Transverse colon (tissue), 4 donors: ENCODE data around the gene IAPP.
"Not testable (repeated sequence)": the region's sequence is repeated elsewhere in the genome, so short reads cannot be mapped to it uniquely, and the experiment has no call there.

ENCODE experiments used
- POLR2A ChIP-seq: fragments of 450-650 bp; IDR thresholded peaks from one replicate; pipeline ENCODE4 v1.6.1; 2016; ENCODE audit warnings: antibody characterized with exemption, mild to moderate bottlenecking, moderate library complexity
- POLR2AphosphoS5 ChIP-seq, 3 donors: sonication (generic); formaldehyde crosslinking; IDR thresholded peaks; one replicate each; pipeline ENCODE4 v1.6.1; 2016; ENCODE audit warnings: antibody characterized with exemption in 3 of 3
- TF ChIP-seq, protein P1 (sequence below), 5 experiments: fragments of 200-600 bp in 3 of 5; fragments of 450-650 bp in 2 of 5; sonication (generic) in 3 of 5; IDR thresholded peaks; 1 replicate in 2 of 5; 2 replicates in 3 of 5; pipeline ENCODE4 v1.5.1; 2016 to 2017; ENCODE audit warnings: antibody characterized with exemption in 5 of 5, inconsistent platforms in 3 of 5, mild to moderate bottlenecking in 2 of 5, moderate library complexity in 1 of 5

DNA sequence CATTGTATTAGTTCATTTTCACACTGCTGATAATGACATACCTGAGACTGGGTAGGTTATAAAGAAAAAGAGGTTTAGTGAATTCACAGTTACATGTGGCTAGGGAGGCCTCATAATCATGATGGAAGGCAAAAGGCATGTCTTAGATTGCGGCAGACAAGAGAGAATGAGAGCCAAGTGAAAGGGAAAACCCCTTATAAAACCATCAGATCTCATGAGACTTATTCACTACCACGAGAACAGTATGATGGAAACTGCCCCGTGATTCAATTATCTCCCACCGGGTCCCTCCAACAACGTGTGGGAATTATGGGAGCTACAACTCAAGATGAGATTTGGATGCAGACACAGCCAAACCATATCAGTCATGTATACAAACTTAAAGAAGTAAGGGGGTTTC, 45.7 kb downstream of the IAPP start:
- not testable (repeated sequence) for TF ChIP-seq POLR2AphosphoS5 (IDR thresholded peaks at IDR 0.05); POLR2A
- TF ChIP-seq, protein P1, sequence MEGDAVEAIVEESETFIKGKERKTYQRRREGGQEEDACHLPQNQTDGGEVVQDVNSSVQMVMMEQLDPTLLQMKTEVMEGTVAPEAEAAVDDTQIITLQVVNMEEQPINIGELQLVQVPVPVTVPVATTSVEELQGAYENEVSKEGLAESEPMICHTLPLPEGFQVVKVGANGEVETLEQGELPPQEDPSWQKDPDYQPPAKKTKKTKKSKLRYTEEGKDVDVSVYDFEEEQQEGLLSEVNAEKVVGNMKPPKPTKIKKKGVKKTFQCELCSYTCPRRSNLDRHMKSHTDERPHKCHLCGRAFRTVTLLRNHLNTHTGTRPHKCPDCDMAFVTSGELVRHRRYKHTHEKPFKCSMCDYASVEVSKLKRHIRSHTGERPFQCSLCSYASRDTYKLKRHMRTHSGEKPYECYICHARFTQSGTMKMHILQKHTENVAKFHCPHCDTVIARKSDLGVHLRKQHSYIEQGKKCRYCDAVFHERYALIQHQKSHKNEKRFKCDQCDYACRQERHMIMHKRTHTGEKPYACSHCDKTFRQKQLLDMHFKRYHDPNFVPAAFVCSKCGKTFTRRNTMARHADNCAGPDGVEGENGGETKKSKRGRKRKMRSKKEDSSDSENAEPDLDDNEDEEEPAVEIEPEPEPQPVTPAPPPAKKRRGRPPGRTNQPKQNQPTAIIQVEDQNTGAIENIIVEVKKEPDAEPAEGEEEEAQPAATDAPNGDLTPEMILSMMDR (IDR thresholded peaks at IDR 0.05), result not testable (repeated sequence)
